GM12875 (cell line): Measurements from ENCODE around the gene NRAP.

Experiments
- H3K4me3 ChIP-seq: one replicate; pipeline ENCODE4 v1.5.1; 2011; ENCODE audit warnings: low read depth, low read length, control low read depth
- CTCF ChIP-seq: IDR thresholded peaks from 2 replicates; pipeline ENCODE4 v1.5.1; 2011; ENCODE audit warnings: low read depth, mild to moderate bottlenecking, control low read depth, inconsistent platforms, low read length, moderate library complexity, borderline replicate concordance; ENCODE audit not compliant: insufficient read depth

The NRAP gene

GRCh38 chr10:113573368-113573767 lies 90.5 kb downstream of the NRAP start:
- TF ChIP-seq CTCF = no peak
- H3K4me3 ChIP-seq = no peak overlapping the region

- TF ChIP-seq CTCF = no peak
- H3K4me3 ChIP-seq = no peak overlapping the region
Measured at GRCh38 chr10:113572520-113573290, 91.1 kb downstream of the NRAP start.

- TF ChIP-seq CTCF = no peak
- H3K4me3 ChIP-seq = no peak overlapping the region
Measured at GRCh38 chr10:113569576-113569975, 94.3 kb downstream of the NRAP start.

- no peak overlapping the region for H3K4me3 ChIP-seq
- no peak for TF ChIP-seq CTCF
Measured at GRCh38 chr10:113566888-113567287, 97.0 kb downstream of the NRAP start.

GRCh38 chr10:113565364-113565763 lies 98.5 kb downstream of the NRAP start:
- TF ChIP-seq CTCF = no peak
- H3K4me3 ChIP-seq = no peak overlapping the region

- TF ChIP-seq CTCF = peak; percentile 99
- no peak overlapping the region for H3K4me3 ChIP-seq
Measured at GRCh38 chr10:113563306-113564088, 100.3 kb downstream of the NRAP start.

GRCh38 chr10:113562704-113563103 lies 101.1 kb downstream of the NRAP start:
- H3K4me3 ChIP-seq = no peak overlapping the region
- no peak for TF ChIP-seq CTCF
